Endothelial cell of umbilical vein (primary cell): Measurements from ENCODE around the gene SNED1. TPM values are rescaled to one million over a fixed set of nuclear protein-coding genes. Genes with fewer than 3 reads are reported as not detected.
A peak's percentile ranks its signal among the peaks of the same experiment; 100 is the strongest.

ENCODE experiments used
- BruUV-seq: library from RNA; stranded (reverse); fragments of 400-500 nt; replicated peaks from 2 replicates; lab custom pipeline; 2021; lab: Mats Ljungman, UMichigan
- CTCF ChIA-PET: fragments of 300-600, 350-600 bp; sonication (Branson Sonifier 250); formaldehyde crosslinking; loops from one replicate; lab custom pipeline; 2021; ENCODE audit warnings: antibody characterized with exemption, inconsistent platforms; lab: Charles Lee
- POLR2A ChIA-PET: fragments of 300-600, 350-600 bp; sonication (Branson Sonifier 250); formaldehyde crosslinking; loops from one replicate; lab custom pipeline; 2021; ENCODE audit warnings: antibody characterized with exemption, inconsistent platforms; lab: Charles Lee
- DNase-seq: peaks from one replicate; pipeline ENCODE4 v3.0.0-alpha.2; 2011; ENCODE audit warnings: low read depth, low spot score
- FAIRE-seq: peaks from 2 replicates; lab custom pipeline; 2011; peaks lifted over from hg19 to GRCh38; lab: Jason Lieb, UNC
- H2AFZ ChIP-seq: 2 replicates; pipeline ENCODE4 v1.6.0; 2012; ENCODE audit warnings: low read depth, low read length, control low read depth, inconsistent platforms
- H3K27ac ChIP-seq: 2 replicates; pipeline ENCODE4 v1.5.1; 2011; ENCODE audit warnings: low read depth, mild to moderate bottlenecking, control low read depth, low read length, moderate library complexity; ENCODE audit not compliant: insufficient read depth
- H3K27me3 ChIP-seq, 2 experiments: 2 replicates each; pipeline versions ENCODE4 v1.6.0 to v1.6.1; 2011; ENCODE audit warnings: low read length in 2 of 2, mixed read lengths in 1 of 2; ENCODE audit not compliant: control insufficient read depth in 2 of 2, insufficient read depth in 2 of 2
- H3K36me3 ChIP-seq, 2 experiments: 2 replicates in 1 of 2; 3 replicates in 1 of 2; pipeline ENCODE4 v1.5.1; 2011; ENCODE audit warnings: low read length in 2 of 2, mild to moderate bottlenecking in 1 of 2, moderate library complexity in 1 of 2; ENCODE audit not compliant: control insufficient read depth in 2 of 2, insufficient read depth in 2 of 2; ENCODE audit errors: extremely low read depth in 1 of 2
- H3K4me1 ChIP-seq: 3 replicates; pipeline ENCODE4 v1.5.1; 2011; ENCODE audit warnings: mild to moderate bottlenecking, low read length; ENCODE audit not compliant: control insufficient read depth, insufficient read depth; ENCODE audit errors: extremely low read depth
- H3K4me2 ChIP-seq: 2 replicates; pipeline ENCODE4 v1.6.1; 2011; ENCODE audit warnings: low read length, control low read depth, mixed read lengths; ENCODE audit not compliant: insufficient read depth
- H3K4me3 ChIP-seq, 3 experiments: fragments of 200-600 bp in 1 of 3; sonication (generic), shearing (Covaris generic) in 1 of 3; replicated peaks in 1 of 3; 2 replicates each; pipeline ENCODE4 v1.5.1; 2011 to 2016; ENCODE audit warnings: control low read depth in 3 of 3, low read length in 3 of 3, mild to moderate bottlenecking in 2 of 3, inconsistent platforms in 1 of 3, low read depth in 1 of 3, moderate library complexity in 1 of 3; ENCODE audit not compliant: insufficient read depth in 1 of 3
- H3K79me2 ChIP-seq: 2 replicates; pipeline ENCODE4 v1.6.0; 2012; ENCODE audit warnings: low read length, inconsistent platforms; ENCODE audit not compliant: control insufficient read depth, insufficient read depth
- H3K9ac ChIP-seq: replicated peaks from 2 replicates; pipeline ENCODE3; 2011; ENCODE audit warnings: low read length, control low read depth; ENCODE audit not compliant: insufficient read depth; ENCODE audit errors: extremely low read depth
- H3K9me1 ChIP-seq: replicated peaks from 3 replicates; pipeline ENCODE4 v1.6.0; 2011; ENCODE audit warnings: mild to moderate bottlenecking, low read length; ENCODE audit not compliant: control insufficient read depth, insufficient read depth; ENCODE audit errors: extremely low read depth
- H3K9me3 ChIP-seq: replicated peaks from 2 replicates; pipeline ENCODE4 v1.5.1; 2012; ENCODE audit warnings: low read length, inconsistent platforms; ENCODE audit not compliant: control insufficient read depth, insufficient read depth
- H4K20me1 ChIP-seq: replicated peaks from 2 replicates; pipeline ENCODE3; 2011; ENCODE audit warnings: mild to moderate bottlenecking, low read length; ENCODE audit not compliant: control insufficient read depth, insufficient read depth; ENCODE audit errors: extremely low read depth
- CTCF ChIP-seq, 2 donors: IDR thresholded peaks; 1 replicate in 1 of 2; 2 replicates in 1 of 2; pipeline ENCODE4 v1.5.1; 2011; ENCODE audit warnings: low read length in 2 of 2, mild to moderate bottlenecking in 2 of 2, moderate library complexity in 2 of 2, control low read depth in 1 of 2, inconsistent platforms in 1 of 2, low read depth in 1 of 2; ENCODE audit not compliant: insufficient read depth in 1 of 2; ENCODE audit errors: extremely low read depth in 1 of 2
- EZH2 ChIP-seq: IDR thresholded peaks from 2 replicates; pipeline ENCODE4 v1.6.1; 2012; ENCODE audit warnings: borderline replicate concordance, low read depth, mild to moderate bottlenecking, moderate library complexity, low read length, inconsistent platforms; ENCODE audit not compliant: severe bottlenecking
- FOS ChIP-seq: IDR thresholded peaks from 2 replicates; pipeline ENCODE4 v1.6.1; 2011; ENCODE audit warnings: mild to moderate bottlenecking, low read length, moderate library complexity, borderline replicate concordance; ENCODE audit not compliant: insufficient read depth
- GATA2 ChIP-seq: IDR thresholded peaks from 2 replicates; pipeline ENCODE4 v1.7.0; 2011; ENCODE audit warnings: low read depth, mild to moderate bottlenecking, moderate library complexity, mixed read lengths, low read length; ENCODE audit not compliant: insufficient read length, insufficient read depth
- JUN ChIP-seq: IDR thresholded peaks from 2 replicates; pipeline ENCODE4 v1.6.1; 2011; ENCODE audit warnings: borderline replicate concordance, low read depth; ENCODE audit not compliant: insufficient read length, insufficient read depth
- MYC ChIP-seq: IDR thresholded peaks from one replicate; pipeline ENCODE4 v1.6.1; 2011; ENCODE audit warnings: mild to moderate bottlenecking, low read depth, low read length
- POLR2A ChIP-seq: IDR thresholded peaks from 2 replicates; pipeline ENCODE4 v1.6.1; 2012; ENCODE audit warnings: low read depth, mild to moderate bottlenecking, control low read depth, low read length
- POLR2AphosphoS5 ChIP-seq: IDR thresholded peaks from 2 replicates; pipeline ENCODE4 v1.6.1; 2012; ENCODE audit warnings: low read depth, mild to moderate bottlenecking, control low read depth, low read length, moderate library complexity; ENCODE audit not compliant: insufficient read depth
- dilution Hi-C: fragments of 300-500 bp; cut with MboI; formaldehyde crosslinking; loops from one replicate; pipeline ENCODE4 v1.15.0; 2019; ENCODE audit warnings: low sequenced_read_pairs; ENCODE audit not compliant: extremely low pct_ligation_motif_present
- intact Hi-C: fragments of 100-400 bp; cut with micrococcal nuclease; formaldehyde crosslinking; loops from one replicate; pipeline ENCODE4 v1.10.0; 2022
- polyA plus RNA-seq, 4 experiments: library from polyadenylated mRNA; depleted of rRNA in 3 of 4; stranded (reverse) in 3 of 4; unstranded in 1 of 4; fragments of >200 nt; gene quantifications; 2 replicates each; pipeline versions ENCODE4 v1.2.1 to v1.2.3, GENCODE V29; 2011 to 2012; ENCODE audit warnings: missing spikeins in 1 of 4
- total RNA-seq: library from RNA; stranded (reverse); gene quantifications from 2 replicates; pipeline ENCODE4 v1.2.3, GENCODE V29; 2021
- TF ChIP-seq, protein P1 (sequence below): IDR thresholded peaks from 2 replicates; pipeline ENCODE4 v1.6.1; 2011; ENCODE audit not compliant: insufficient read depth, insufficient read length

Gene SNED1
- total and polyA plus RNA-seq, 2 donors (not counting 3 experiments of a cell fraction or from before 2014, with no cell fraction given), result 14.1 to 17.2 TPM

- no TSS peak for BruUV-seq
- ChIA-PET CTCF (interaction anchor here (0.9 to 3.7 kb wide), 2 partner anchors 11 to 27 kb away, joined by 3 to 28 read pairs; no protein-coding TSS in a partner anchor), POLR2A (no interaction called here)
These were observed 90.6 kb downstream of the SNED1 start for GRCh38 chr2:241088791-241089732.

DNA sequence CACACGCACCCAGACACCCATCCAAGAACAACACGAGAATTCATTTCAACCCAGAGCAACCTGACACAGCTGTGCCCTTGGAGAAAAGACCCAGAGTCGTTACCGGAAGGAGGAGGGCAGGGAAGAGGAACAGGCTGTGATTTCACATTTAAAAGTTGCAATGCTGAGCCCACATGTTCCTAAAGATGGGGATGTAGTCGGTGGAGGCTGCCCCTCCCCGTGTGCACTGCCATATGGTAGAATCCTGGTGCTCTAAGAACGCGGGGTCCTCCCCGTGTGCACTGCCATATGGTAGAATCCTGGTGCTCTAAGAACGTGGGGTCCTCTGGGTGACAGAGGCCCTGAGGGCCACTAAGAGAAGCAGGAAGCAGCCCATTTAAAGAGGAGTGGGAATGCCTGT lies 92.8 kb downstream of the SNED1 start:
- Histone ChIP-seq H2AFZ (no peak overlapping the region), H3K27ac (no peak overlapping the region), H3K9me3 (no peaks in the 10 kb centered on the region), H3K4me3 (no peak overlapping the region), H4K20me1 (no peaks in the 10 kb centered on the region), H3K9me1 (no peaks in the 10 kb centered on the region), H3K27me3 (no peaks in the 10 kb centered on the region), H3K36me3 (peaks cover 11 to 20% of the 10 kb centered on the region in 2 experiments), H3K79me2 (no peaks in the 10 kb centered on the region), H3K4me2 (no peak overlapping the region), H3K9ac (no peak overlapping the region), H3K4me1 (peaks cover 5% of the 10 kb centered on the region)
- POLR2A ChIA-PET, result no interaction called here
- DNase-seq (no peak), FAIRE-seq (no peak)
- dilution Hi-C loops (no loop called here), intact Hi-C loops (no loop called here)
- no TSS peak for BruUV-seq
- TF ChIP-seq CTCF (IDR thresholded peaks at IDR 0.05; ENCODE audit: extremely low read depth in 1 of 2, insufficient read depth in 1 of 2, low read depth in 1 of 2, low read length in 2 of 2) (no peak), GATA2 (no peak), POLR2AphosphoS5 (no peak), FOS (no peak), POLR2A (no peak), MYC (no peak), JUN (no peak), EZH2 (no peak)
- TF ChIP-seq, protein P1, sequence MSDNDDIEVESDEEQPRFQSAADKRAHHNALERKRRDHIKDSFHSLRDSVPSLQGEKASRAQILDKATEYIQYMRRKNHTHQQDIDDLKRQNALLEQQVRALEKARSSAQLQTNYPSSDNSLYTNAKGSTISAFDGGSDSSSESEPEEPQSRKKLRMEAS, result no peak
- CTCF ChIA-PET, result interaction anchor here (1.1 kb wide), 1 partner anchor 108 kb away, joined by 3 read pairs; no protein-coding TSS in a partner anchor

More at GRCh38 chr2:241088791-241089732, 90.6 kb downstream of the SNED1 start:
- Histone ChIP-seq H3K9me1 (no peaks in the 10 kb centered on the region), H3K36me3 (peaks cover 9 to 17% of the 10 kb centered on the region in 2 experiments), H3K4me3 (no peak overlapping the region), H3K27ac (no peak overlapping the region), H2AFZ (no peak overlapping the region), H3K9me3 (no peaks in the 10 kb centered on the region), H3K27me3 (no peaks in the 10 kb centered on the region), H4K20me1 (no peaks in the 10 kb centered on the region), H3K4me2 (no peak overlapping the region), H3K79me2 (no peaks in the 10 kb centered on the region), H3K9ac (no peak overlapping the region), H3K4me1 (peaks cover 5% of the 10 kb centered on the region)
- dilution Hi-C loops, result no loop called here
- FAIRE-seq (peak; percentile 43), DNase-seq (no peak)
- intact Hi-C loops, result no loop called here
- no peak for TF ChIP-seq FOS
- TF ChIP-seq EZH2, result no peak
- no peak for TF ChIP-seq MYC
- TF ChIP-seq GATA2, result no peak
